Inflammatory macrophage (primary cell): ENCODE results near the gene PPFIA2.

Experiments used
- DNase-seq, 2 donors: peaks; one replicate each; pipeline ENCODE4 v3.0.0-alpha.2; 2020 to 2022

The PPFIA2 gene

DNA sequence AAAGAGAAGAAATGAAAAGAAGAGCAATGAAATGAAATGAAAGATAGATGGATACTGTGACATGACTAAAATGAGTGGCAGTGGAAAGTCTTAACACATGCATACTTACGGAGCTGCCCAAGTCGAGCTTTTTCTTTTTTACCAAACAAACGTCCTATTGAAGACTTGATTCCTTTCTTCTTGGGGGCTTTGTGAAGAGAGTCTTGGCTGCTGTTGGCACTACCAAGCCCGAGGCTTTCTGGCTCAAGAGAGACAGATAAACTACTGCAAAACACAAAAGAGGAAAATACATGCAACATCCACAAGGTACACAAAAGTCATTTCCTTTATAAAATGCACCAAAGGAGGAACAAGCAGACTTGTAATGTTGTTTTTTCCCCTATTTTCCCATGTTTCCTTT is 420.1 kb downstream of the PPFIA2 start:
- no peak for DNase-seq

DNA sequence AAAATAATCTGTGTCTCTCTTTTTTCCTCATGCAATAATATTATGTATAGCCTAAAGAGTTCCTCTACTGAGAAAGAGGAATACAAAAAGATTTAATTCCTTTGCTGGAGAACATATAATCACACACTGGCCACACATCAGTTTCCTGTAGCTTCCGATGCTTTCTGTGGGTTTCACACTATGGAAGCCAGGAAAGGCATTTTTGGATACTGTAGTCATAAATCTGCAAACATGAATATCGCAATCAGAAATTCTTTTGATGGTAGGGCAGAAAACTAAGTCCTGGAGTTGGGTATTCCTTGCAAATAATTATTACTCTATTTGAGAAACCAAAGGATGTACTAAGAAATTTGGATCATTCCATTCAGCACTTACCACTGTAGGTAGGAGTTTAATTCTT is 421.3 kb downstream of the PPFIA2 start:
- DNase-seq, result no peak

DNA sequence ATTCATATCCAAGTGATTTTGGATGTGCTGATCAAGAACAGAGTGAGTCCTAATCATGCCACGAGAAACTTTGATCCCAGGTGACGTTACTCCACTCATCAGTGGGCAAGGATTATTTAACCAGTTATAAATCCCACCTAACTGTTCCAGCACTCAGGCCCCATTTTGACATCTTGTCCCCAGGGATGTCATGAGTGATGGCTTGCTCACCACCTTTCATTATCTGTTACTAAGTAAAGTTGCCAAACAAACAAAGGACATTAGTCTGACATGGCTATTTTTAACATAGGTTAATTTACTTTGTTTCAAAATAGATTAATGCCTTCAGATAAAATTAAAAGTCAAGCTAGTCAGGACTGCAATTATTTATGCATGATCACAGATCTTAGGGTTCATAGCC is 425.3 kb downstream of the PPFIA2 start:
- DNase-seq, result no peak

DNA sequence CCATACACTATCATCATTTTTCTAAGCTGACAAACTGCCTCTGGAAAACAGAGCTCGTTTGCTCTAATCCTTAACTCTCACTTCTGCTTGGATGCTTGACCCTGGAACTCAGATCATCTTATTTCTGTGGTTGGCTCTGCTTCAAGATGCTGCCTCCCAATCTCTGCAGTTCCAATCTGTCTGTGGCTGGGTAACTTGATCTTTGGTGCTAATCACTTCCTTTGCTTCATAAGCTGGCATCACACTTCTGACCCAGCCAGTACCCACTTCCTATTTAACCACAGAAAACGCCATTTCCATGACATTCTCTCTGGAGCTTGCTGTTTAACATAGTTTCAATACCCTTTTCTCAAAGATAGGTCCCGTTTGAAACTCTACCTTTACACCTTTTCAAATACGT is 427.1 kb downstream of the PPFIA2 start:
- no peak for DNase-seq

DNA sequence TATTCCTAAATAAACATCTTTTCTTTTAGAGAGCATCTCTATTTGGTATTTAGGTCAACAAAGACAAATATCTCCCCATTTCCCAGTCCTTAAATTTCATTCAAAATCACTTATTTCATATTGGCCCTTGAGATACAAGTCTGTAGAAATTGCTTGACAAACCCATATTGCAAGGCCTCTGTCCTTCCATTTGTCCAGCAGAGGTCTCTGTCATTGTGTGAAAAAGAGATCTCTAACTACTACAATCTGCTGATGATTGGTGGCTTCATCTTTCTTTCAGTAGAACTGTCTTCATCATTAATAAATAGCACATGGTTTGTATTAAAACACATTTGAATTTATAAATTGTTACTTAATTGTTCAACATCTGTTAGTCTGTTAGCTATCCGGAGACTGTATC is 428.7 kb downstream of the PPFIA2 start:
- DNase-seq, result no peak

DNA sequence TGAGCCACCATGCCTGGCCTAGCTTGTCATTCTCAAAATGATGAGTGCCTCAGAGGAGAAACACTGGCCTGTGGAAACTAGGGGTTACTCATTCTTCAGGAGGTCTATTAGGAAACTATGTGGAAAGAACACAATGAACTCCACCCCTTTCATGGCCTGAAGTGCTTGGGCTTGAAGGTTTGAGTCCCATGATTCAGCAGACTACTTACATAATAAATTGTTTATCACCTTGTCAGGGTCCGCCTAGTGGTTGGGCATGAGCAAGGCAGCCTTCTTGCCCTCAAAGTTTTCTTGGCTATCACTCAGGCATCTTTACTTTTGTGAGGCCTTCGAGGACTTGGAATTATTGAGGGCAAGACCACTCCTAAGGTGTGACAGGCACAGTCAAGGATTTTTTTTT is 430.1 kb downstream of the PPFIA2 start:
- DNase-seq, result no peak

GRCh38 chr12:81327425-81327824 is 431.7 kb downstream of the PPFIA2 start:
- no peak for DNase-seq

DNA sequence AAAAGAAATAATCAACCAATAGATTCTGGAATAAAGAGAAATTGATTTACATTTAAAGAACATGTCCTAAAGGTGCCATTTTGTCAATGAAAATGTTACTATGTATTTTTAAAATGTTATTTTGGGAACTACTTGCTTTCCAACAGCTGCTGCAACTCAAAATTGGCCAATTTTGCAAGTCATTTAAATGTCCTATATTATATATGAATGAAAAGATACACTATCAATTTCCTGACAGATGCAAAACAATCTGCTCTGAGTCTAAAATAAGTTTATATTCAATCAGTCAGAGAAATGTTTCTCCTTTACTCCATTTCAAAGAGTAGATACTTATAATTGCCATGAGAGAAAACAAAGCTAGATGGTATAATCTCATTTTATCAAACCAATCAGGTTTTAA is 434.1 kb downstream of the PPFIA2 start:
- no peak for DNase-seq

DNA sequence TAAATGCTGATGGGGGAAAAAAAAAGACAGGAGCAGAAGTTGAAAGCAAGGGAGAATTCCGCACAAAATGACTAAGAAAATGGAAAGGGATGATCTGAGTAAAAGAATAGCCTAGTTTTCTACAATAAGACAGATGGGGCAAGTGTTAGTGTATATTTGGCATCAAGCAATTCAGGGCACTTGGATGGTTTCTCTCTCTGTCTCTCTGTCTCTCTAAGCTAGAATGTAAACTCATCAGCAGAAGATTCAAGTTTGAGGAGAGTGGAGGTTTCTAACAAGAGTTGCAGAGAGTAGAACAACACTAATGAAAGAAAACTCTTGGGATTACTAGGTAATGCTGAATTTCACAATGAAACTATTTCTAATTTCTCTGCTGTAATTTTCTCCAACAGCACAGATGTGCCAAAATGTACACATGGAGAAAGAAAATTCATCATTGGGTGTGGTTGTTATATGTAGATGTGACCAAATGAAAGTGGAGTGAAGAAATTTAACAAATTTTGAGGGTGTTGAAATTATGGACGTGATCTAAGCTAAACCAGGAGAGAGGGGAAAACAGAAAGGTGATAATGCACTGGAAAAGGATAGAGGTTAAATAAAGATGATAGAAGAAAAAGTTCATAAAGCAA is 444.1 kb downstream of the PPFIA2 start:
- DNase-seq, result no peak

- DNase-seq, result no peak
These were observed 455.2 kb downstream of the PPFIA2 start for GRCh38 chr12:81303935-81304334.

DNA sequence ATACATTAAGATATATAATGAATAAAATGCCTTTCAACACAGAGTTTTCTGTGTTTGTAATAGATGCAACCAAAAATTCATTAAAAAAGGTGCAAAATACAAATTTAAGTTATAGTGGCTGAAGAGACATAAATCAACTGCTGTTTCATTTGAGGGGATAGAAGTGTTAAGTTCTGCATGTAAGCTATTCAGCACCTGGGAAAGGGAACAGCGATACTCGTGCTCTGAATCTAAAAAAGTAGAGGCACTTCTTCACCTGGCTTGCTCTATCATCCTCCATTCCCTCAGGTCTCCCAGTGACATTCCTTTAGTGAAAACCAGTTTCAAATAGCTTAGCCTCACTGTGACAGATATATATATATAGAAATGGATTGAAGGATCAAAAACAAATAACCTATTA is 458.7 kb downstream of the PPFIA2 start:
- DNase-seq, result no peak

GRCh38 chr12:81297601-81298000 is 461.5 kb downstream of the PPFIA2 start:
- no peak for DNase-seq

GRCh38 chr12:81296556-81297305 is 462.4 kb downstream of the PPFIA2 start:
- DNase-seq, result no peak

GRCh38 chr12:81295251-81295650 is 463.9 kb downstream of the PPFIA2 start:
- no peak for DNase-seq

DNA sequence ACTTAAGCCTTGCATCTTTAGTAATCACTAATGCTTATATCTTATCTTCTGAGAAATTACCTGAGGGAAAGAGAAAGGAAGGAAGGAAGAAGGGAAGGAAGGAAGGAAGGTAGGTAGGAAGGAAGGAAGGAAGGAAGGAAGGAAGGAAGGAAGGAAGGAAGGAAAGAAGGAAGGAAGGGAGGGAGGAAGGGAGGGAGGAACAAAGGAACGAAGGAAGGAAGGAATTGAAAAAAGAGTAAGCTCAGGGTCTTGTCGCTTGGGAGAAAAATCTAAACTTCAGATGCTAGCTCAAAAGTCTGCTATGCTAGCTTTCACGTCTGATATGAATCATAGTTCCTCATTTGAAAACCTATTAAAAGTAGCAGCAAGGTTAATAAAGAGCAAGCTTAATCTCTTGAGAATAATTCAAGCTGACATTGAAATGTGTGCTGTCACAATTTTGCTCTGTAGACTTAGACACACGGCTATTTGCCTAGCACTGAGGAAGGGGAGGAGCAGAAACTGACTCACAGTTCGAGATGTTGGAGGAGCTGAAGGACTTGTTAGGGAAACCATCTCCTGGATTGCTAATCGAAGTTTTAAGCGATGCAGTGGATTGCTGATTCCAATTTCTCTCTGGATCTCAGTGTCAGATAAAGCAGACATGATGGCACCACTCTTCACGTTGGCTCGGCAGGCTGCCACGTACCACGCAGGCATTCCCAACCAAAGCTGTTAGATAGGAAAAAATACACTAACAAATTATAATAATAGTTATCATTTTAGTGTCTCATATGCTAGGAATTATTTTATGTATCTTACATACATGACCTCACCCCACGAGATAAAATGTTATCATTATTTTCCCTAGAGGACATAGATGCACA is 464.6 kb downstream of the PPFIA2 start:
- DNase-seq, result no peak

DNA sequence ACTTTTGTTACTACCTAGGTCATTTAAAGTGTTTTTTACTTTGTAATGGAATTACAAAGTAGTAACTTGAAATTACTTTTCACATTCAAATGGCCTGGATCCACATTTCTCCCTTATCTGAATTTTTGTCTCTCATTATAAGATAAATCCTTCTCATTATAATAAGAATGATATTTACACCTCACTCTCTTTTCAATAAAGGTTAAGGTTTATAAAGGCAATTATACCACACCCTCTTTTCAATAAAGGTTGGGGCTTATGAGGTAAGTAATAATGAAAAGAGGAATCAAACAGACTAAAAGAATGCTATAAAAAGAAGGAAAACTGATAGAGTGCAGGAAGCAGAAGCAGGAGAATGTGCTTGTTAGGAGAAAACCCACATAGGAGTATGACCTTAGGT is 470.5 kb downstream of the PPFIA2 start:
- DNase-seq, result no peak

DNA sequence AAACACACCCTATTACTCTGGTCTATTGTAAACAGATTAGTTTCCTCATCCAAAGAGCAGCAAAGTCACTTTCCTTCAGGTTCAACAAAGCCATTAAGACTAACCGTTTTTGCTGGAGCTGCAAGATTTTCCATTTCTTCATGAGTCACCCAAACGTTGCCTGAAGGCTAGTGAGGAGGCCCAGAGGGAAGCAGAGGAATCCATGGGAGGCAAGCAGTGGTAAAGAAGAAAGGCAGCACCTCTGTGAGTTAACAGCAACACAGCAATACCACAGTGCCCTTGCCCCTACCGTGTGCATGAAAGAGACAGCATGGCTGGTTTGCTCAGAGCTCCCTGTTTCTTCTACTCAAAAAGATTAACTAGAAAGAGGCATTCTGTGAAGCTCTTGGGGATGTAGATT is 475.0 kb downstream of the PPFIA2 start:
- DNase-seq, result no peak

DNA sequence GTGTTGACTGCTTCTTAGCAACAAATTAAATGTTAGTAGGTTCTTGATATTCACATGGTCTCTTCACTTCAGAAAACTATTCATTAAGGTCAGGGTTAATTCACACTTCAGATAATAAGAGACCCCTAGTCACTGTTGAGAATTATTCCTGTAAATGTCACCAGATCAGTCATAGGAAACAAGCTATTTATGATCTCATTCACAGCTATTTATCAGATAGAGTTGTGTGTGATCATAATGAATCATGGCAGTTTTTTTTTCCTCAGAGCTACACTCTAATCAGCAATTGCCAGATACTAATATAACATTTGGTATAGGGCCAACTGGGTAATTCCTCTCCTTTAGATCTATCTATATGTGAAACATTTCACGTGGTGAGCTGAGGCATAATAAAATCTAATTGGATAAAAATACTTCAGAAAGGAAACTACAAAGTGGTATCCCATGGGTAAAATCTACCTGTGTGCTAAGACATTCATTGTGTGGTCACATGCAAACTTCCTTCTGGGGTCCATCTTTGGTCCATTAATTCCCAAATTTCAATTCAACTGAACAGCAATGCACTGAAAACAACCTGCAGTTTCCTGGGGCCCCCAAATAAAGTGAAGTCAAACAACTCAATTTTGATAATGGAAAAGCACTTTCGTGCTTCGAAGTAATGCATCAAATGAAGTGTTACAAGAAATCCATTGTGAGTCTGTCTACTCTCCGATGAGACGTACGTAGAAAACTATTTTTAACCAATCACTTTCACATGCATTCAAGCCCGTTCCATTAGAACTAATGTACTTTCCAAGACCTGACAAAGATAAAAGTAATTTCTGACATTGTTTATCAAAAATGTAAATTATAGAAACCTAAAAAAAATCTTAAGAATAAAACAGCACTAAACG is 484.3 kb downstream of the PPFIA2 start:
- no peak for DNase-seq

- no peak for DNase-seq
These were observed 488.8 kb downstream of the PPFIA2 start for GRCh38 chr12:81270385-81270784.

DNA sequence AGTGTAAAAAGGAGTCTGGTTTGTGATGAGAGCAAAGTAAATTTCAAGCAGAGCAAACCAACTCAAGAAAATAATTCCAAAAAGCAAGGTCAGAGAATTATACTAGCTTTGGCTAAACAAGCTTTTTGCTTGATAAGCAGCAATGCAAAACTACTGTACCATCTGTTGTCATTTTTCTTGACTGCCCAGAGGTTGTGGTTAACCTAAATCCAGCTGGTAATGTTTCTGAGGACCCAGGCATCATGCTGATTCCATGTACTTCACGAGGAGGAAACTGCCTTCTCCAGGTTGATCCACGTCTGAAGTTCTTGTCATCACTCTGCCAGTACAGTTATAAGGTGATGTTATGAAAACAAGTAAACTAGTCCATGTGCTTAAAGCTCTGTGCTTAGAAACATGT is 496.1 kb downstream of the PPFIA2 start:
- DNase-seq, result no peak

GRCh38 chr12:81261508-81262207 is 497.5 kb downstream of the PPFIA2 start:
- no peak for DNase-seq

- no peak for DNase-seq
These were observed 499.8 kb downstream of the PPFIA2 start for GRCh38 chr12:81259360-81259759.
